GM23338 (cell line): ENCODE measurements around the gene MRO.

Experiments used
- CREB1 ChIP-seq: fragments of 250-450 bp; sonication (Bioruptor Pico); IDR thresholded peaks from 2 replicates; pipeline ENCODE4 v1.5.0; 2020; ENCODE audit warnings: low read depth, mild to moderate bottlenecking, moderate library complexity
- CTCF ChIP-seq, 2 experiments: fragments of 200-600 bp in 1 of 2; sonication (generic) in 1 of 2; conservative IDR thresholded peaks; 2 replicates each; pipeline versions ENCODE4 v1.5.1 to v1.6.1; 2016 to 2017; ENCODE audit warnings: antibody characterized with exemption in 2 of 2, low read depth in 2 of 2, mild to moderate bottlenecking in 2 of 2, moderate library complexity in 1 of 2
- EZH2 ChIP-seq: fragments of 200-600 bp; sonication (generic); IDR thresholded peaks from one replicate; pipeline ENCODE4 v1.8.0; 2017; ENCODE audit warnings: antibody characterized with exemption, mild to moderate bottlenecking, low read depth; ENCODE audit not compliant: unreplicated experiment
- EZH2phosphoT487 ChIP-seq: fragments of 200-600 bp; sonication (generic); IDR thresholded peaks from one replicate; pipeline ENCODE4 v1.8.1; 2018; ENCODE audit warnings: antibody characterized with exemption; ENCODE audit not compliant: unreplicated experiment
- JUNB ChIP-seq: IDR thresholded peaks from one replicate; pipeline ENCODE4 v1.6.1; 2016; ENCODE audit warnings: antibody characterized with exemption; ENCODE audit not compliant: unreplicated experiment
- POLR2AphosphoS5 ChIP-seq: IDR thresholded peaks from 2 replicates; pipeline ENCODE4 v1.6.1; 2016; ENCODE audit warnings: antibody characterized with exemption, low read depth
- REST ChIP-seq: IDR thresholded peaks from one replicate; pipeline ENCODE4 v1.6.1; 2018; ENCODE audit warnings: antibody characterized with exemption; ENCODE audit not compliant: unreplicated experiment
- ZNF114 ChIP-seq: fragments of 250-450 bp; sonication (Bioruptor Pico); IDR thresholded peaks from 2 replicates; pipeline ENCODE4 v1.5.0; 2020; ENCODE audit warnings: mild to moderate bottlenecking, moderate library complexity
- ZNF331 ChIP-seq: fragments of 250-450 bp; sonication (Bioruptor Pico); IDR thresholded peaks from 2 replicates; pipeline ENCODE4 v1.5.0; 2020; ENCODE audit warnings: low read depth, mild to moderate bottlenecking, moderate library complexity
- ZNF462 ChIP-seq: fragments of 250-450 bp; sonication (Bioruptor Pico); IDR thresholded peaks from 2 replicates; pipeline ENCODE4 v1.5.0; 2020; ENCODE audit warnings: mild to moderate bottlenecking, moderate library complexity
- TF ChIP-seq, protein P1 (sequence below): IDR thresholded peaks from 2 replicates; pipeline ENCODE4 v1.6.1; 2016; ENCODE audit warnings: antibody characterized with exemption

- TF ChIP-seq POLR2AphosphoS5 (no peak), CTCF (conservative IDR thresholded peaks at IDR 0.05; ENCODE audit: low read depth in 2 of 2) (no peak), EZH2 (no peak), EZH2phosphoT487 (no peak), ZNF331 (no peak), REST (no peak), CREB1 (CRISPR knock-in tag) (no peak), JUNB (no peak), ZNF114 (CRISPR knock-in tag) (no peak), ZNF462 (no peak)
- TF ChIP-seq, protein P1, sequence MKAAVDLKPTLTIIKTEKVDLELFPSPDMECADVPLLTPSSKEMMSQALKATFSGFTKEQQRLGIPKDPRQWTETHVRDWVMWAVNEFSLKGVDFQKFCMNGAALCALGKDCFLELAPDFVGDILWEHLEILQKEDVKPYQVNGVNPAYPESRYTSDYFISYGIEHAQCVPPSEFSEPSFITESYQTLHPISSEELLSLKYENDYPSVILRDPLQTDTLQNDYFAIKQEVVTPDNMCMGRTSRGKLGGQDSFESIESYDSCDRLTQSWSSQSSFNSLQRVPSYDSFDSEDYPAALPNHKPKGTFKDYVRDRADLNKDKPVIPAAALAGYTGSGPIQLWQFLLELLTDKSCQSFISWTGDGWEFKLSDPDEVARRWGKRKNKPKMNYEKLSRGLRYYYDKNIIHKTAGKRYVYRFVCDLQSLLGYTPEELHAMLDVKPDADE, result no peak
Observed at GRCh38 chr18:50816419-50817166, 3.2 kb downstream of the MRO start.
